Measurements from ENCODE around the gene DNAH14.
"Not testable (repeated sequence)": the region's sequence is repeated elsewhere in the genome, so short reads cannot be mapped to it uniquely, and the experiment has no call there.

The DNAH14 gene

DNA sequence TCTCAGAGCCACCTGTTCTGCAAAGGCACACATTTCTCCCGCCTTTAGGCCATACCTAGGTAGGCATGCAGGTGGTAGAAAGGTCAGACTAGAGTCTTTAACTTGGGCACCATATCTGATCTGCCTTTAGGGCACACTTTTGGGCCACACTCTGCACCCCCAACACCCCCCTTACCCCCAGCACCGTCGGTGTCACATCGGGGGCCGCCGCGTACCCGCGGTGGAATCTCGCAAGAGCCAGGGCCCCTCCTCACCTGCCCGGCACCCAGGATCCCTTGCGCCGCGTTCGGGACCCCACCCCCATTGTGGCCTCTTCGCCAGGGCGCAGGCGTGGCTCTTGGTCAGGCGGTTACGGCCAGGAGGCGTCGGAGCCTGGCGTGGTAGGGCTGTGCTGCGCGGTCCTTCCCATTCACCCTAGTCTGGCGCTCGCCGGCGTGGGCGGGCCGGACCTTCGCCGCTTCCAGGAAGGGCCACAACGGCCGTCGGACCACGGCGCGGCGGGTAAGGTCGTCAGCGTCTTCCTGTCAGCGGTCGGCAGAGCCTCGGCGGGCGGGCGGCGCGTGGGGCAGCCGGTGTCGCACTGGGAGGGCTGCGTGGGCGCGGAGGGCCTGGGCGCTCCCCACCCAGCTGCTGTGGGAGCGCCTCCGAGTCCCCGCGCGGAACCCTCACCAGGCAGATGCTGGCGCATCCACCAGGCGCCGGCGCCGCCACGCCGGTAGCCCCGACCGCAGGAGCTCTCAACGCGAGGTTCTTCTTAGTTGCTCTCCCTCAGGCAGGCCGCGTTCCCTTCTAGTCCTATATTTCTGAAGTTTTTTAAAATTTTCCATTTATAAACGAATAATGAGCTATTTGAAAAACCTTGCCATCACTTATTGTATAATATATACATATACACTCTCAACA is at the start of gene DNAH14:
DNAH14 (plus strand) TSS at position 341 of the 903 bp plus-strand sequence. CDS start 23,028 bp downstream, outside the sequence.
- no peak for DNase-seq (ENCODE audit: low read depth)

DNA sequence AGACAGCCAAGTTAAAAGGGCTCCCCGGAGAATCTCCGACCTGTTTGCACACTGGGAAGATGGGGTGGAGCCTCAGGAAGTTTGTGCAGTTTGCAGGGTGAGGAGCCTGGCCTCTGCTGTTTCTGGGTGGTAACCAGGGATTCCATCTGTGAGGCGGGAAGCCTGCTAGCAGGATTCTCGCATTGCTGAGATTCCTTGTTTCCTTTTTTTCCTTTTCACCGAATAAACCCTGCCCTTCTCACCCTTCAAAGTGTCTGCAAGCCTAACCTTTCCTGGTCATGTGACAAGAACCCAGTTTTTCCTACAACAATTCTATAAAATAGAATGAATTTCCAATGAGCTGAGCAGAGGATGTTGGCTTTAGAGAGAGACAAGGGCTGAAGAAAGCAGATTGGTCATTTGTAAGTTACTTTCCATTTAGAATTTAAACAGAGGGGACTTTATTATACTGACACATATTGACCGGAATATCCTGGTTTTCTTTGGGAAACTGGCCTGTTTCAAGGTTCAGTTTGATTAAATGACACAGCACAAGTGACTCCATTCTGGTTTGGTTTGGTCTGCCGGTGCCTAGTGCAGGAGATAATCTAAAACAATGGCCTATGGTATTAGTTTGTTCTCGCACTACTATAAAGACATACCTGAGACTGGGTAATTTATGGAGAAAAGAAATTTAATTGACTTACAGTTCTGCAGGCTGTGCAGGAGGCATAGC is 48.7 kb upstream of the DNAH14 start:
- no peak for DNase-seq (ENCODE audit: low read depth)

DNA sequence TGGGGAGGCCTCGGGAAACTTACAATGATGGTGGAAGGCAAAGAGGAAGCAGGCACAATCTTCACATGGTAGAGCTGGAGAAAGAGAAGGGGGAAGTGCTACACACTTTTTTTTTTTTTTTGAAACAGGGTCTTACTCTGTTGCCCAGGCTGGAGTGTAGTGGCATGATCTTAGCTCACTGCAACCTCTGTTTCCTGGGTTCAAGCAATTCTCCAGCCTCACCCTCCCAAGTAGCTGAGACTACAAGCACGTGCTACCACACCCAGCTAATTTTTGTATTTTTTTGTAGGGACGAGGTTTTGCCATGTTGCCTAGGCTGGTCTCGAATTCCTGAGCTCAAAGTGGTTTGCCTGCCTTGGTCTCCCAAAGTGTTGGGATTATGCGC is 48.2 kb upstream of the DNAH14 start:
- DNase-seq (ENCODE audit: low read depth): not testable (repeated sequence)

DNA sequence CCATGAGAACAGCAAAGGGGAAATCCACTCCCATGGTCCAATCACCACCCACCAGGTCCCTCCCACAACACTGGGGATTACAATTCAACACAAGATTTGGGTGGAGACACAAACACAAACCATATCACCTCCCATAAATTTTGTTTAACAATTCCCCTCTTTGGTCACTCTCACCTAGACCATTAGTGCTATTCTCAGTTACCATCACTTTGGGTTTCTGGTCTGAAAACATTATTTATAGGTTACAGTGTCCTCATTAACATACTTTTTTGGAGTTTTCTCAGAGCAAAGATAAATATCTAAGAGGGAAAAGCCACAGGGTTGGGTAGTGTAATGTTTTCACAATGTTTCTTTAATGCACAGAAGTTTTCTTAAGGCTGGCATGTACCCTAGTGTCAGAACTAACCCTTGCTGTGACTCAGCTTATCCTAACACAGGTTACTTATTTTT is 47.7 kb upstream of the DNAH14 start:
- no peak for DNase-seq (ENCODE audit: low read depth)

DNA sequence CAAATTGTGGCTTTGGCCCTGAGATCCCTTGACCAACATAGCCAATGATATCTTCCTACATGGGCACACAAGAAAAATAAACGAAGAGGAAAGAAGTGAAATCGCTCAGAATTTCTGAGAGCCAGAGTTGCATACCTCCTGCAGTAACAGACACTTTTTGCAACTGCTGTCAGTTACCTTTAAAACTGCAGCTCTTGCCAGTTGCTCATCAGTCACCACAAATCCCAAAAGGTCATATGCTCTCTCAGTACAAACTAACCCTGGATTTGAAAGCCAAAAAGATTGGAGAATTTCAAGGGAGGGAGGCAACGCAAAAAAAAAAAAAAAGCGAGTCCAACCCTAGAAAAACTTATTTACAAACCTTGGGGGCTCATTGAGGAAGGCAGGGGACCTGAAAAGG is 47.2 kb upstream of the DNAH14 start:
- no peak for DNase-seq (ENCODE audit: low read depth)

DNA sequence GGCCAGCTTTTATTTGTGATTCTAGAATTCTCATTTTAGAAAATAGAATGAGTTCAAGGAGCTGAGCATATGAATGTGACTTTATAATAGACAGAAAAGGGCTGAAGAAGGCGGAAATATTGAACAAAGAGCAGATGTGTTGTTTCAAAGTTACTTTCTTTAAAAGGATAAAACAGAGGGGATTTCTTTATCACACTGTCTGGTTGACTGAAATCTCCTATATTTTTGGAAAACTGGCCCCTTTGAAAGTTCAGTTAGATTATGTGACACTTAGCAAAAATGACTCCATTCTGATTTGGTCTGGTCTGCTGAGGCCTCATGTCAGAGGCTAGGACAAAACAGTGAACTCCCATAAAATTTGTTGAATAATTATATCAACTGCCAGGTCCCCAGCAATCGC is 46.4 kb upstream of the DNAH14 start:
- no peak for DNase-seq (ENCODE audit: low read depth)

DNA sequence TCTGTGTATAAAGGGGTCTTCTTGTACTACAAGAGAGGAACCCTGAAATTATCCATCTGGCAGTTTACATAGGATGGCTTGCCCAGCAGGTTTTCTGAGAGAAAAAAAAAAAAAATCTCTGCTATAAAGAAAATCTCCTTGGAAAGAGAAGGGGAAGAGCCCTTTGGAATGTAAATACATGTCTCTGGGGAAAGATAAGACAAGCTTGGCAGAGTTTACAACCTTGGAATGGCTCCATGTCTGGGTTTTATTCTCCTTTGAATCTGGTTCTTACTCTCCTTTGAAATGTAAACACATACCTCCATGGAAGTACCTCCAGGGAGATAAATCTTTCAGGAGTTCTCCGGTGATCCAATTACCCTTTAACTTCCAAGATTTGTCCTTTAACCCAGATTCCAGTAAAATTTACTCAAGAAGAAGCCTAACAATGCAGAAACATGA is 45.1 kb upstream of the DNAH14 start:
- no peak for DNase-seq (ENCODE audit: low read depth)

DNA sequence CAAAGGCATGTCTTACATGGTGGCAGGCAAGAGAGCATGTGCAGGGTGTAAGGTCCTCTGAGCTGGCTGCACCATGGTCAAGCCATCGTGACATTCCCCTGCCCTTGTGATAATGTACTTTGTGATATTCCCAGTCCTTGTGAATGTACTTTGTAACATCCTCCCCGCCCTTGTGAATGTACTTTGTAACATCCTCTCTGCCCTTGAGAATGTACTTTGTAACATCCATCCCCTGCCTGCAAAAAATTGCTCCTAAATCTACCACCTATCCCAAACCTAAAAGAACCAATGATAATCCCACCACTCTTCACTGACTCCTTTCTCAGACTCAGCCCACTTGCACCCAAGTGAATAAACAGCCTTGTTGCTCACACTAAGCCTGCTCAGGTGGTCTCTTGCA is 44.1 kb upstream of the DNAH14 start:
- not testable (repeated sequence) for DNase-seq (ENCODE audit: low read depth)

DNA sequence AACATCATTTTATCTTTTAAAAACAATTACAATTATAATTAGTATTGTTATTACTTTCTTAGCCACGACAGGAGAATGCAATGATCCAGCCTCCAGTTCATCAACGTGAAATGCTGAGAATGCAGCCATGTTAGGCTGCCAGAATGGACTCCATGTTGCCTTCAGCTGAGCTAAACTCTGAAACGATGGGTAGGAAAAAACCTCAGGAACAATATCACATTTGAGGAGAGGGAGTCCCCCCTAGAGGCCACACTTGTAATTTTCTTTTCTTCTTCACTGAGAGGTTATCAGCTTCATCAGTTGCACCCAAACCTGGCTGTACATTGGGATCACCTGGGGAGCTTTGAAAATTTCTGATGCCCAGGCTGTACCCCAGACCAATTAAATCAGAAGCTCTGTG is 34.6 kb upstream of the DNAH14 start:
- DNase-seq (ENCODE audit: low read depth): no peak

DNA sequence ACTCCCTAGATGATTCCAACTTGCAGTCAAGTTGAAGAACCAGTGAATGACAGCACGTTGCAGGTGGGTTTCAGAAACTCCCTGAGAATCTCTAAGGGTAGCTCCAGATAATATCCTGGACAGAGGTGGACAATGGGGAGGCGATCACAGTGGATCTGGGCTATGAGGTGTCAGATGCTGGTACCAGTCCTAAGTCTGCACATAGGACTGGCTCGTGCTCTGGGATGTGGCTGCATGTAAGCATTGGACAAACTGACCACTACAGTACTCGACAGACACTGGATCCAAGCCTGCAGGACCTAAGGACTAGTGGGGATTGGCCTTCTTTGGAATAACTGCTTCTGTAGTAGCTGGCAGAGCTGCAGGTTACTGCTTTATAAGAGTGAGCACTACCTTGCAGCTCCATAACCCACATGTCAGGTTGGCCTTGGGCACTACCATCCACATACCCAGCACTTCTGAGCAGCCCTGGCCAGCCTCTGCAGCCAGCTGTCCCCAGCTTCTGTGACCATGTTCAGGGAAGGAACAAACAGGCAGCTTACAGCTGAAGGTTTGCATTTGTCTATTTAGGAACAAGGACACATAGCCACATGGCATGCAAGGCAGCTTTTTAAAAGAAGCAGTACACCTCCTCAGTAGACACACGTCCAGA is 33.2 kb upstream of the DNAH14 start:
- DNase-seq (ENCODE audit: low read depth): no peak

DNA sequence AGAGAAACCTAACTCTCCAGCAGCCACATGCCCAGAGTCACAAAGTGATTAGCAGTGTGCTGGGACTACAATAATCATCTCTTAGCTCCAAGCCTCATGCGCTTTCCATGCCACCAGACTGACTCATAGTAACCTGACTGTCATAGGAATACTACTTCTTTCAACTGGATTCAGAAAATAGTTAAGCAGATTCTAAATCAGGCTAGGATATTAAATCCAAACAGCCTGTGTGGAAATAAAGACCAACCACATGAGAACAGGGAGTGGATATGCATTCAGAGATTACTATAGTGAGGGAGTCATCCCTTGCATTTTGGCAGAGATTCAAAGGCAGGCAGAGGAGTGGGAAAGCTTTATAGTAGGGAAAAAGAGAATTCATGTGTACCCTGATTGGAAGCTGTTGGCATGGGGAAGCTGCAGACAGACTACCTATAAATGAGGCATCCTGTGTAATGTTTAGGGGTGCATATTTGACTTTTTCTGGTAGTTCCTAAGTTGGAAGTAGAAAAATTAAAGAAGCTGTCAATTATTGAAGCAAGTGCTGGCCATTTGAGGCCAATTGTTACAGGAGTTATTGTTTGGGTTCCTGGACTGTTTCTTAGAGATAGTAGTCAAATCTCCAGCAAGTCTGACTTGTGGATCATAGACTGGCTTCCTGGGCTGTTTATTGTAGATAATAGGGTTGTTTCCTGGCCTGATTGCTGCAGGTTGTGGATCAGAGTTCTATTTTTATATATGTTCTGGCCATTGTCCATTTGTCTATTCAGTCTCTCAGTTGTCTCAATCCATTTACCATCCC is 31.7 kb upstream of the DNAH14 start:
- no peak for DNase-seq (ENCODE audit: low read depth)

DNA sequence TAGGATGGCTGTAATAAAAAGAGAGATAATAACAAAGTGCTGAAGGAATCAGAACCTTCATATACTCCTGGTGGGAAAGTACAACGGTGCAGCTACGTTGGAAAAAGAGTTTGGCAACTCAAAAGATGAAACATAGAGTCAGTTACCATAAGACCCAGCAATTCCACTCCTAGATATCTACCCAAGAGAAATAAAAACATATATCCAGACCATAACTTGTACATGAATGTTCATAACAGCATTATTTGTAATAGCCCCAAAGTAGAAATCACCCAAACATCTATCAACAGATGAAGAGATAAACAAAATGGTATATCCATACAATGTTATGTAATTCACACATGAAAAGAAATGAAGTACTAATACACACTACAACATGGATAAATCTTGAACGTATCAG is 30.5 kb upstream of the DNAH14 start:
- no peak for DNase-seq (ENCODE audit: low read depth)

DNA sequence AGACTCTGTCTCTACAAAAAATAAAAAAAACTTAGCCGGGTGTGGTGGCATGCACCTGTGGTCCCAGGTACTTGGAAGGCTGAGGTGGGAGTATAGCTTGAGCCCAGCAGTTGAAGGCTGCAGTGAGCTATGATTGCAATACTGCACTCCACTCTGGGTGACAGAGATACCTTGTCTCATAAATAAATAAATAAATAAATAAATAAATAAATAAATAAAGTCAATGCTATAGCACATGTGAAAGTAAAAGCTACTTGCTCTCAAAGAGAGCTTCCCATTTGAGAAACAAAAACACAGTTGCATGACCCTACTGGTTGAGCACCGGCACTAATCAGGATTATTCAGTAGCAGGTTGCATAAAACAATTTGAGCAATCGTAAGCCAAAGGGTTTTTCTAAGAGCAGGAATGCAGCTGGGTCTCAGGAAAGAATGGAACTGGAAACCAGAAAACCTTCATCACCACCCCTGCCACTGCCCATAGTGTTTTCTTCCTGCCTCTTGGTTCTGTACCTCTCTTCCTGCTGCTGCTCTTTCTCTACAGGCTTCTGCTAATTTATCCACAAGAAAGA is 29.3 kb upstream of the DNAH14 start:
- no peak for DNase-seq (ENCODE audit: low read depth)

DNA sequence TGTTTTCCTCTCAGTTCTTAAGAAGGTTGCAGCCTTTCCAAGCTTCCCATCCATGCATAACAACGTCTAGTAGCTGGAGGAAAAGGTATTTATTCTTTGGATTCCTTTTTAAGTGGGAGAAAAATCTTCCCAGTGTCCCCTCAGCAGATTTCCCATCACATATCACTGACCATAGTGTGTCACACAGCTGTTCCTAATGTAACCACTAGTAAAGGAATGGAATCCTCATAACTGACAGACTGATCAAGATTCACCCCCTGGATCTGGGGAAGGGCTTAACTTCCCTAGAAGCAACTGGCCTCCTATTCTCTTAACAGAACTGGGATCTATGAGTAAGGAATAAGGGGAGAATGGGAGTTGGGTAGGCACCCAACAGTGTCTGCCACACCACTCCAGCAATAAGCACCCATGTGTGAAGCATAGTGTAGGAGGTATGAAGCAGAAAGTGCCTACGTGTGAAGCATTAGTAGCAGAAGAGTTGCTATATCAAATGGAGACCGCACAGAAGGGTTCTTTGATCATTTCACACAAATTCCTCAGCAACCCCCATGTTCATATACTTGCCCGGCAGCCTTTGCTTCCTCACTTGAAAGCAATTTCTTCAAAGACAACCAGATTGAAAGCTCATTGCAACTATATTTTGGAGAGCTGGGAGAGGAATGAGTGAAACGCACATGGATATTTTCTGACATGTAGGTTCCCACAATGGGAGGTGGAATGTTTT is 28.2 kb upstream of the DNAH14 start:
- no peak for DNase-seq (ENCODE audit: low read depth)

DNA sequence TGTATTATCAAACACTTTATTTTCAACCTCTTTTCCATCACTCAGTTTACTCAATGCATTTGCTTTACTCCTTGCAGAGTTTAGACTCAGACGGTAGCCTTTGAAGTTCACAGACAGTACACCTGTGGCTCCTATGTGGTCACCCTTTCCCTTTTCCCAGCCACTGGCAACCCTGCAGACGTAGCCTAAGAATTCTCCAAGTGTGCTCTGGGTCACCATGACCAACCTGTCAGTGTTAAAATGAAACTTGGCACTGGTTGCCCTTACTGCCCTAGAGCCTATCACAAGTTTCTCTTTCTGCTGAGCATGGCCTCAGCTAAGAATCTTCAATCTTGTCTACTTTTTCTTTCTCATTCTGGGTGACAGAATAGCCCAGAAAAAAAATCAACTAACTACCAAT is 25.5 kb upstream of the DNAH14 start:
- DNase-seq (ENCODE audit: low read depth): no peak

DNA sequence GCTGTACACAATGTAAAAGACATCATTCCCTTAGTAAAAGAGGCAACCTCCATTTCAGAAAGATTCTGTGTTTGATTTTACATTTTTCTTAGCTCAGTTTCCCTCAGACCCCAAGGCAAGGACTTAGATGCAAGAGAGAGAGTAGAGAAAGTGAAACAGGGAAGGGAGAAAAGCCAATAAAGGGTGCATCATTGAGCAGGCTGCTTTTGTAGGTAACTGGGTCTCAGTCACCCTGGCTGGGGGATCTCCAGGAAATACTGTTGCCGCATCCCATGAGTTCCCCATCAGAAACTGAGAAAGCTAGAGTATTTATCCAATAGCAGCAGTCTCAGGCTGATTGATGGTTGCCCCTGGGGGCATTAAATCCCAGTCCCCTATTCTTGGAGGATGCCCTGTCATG is 23.1 kb upstream of the DNAH14 start:
- no peak for DNase-seq (ENCODE audit: low read depth)

DNA sequence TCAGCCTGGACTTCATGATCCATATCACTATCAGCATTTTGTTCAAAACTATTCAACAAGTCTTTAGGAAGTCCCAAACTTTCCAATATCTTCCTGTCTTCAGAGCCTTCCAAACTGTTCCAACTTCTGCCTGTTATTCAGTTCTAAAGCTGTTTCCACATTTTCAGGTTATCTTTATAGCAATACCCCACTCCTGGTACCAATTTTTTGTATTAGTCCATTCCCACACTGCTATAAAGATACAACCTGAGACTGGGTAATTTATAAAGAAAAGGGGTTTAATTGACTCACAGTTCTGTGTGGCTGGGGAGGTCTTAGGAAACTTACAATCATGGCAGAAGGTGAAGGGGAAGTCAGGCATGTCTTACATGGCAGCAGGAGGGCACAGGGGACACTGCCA is 18.3 kb upstream of the DNAH14 start:
- DNase-seq (ENCODE audit: low read depth): no peak

DNA sequence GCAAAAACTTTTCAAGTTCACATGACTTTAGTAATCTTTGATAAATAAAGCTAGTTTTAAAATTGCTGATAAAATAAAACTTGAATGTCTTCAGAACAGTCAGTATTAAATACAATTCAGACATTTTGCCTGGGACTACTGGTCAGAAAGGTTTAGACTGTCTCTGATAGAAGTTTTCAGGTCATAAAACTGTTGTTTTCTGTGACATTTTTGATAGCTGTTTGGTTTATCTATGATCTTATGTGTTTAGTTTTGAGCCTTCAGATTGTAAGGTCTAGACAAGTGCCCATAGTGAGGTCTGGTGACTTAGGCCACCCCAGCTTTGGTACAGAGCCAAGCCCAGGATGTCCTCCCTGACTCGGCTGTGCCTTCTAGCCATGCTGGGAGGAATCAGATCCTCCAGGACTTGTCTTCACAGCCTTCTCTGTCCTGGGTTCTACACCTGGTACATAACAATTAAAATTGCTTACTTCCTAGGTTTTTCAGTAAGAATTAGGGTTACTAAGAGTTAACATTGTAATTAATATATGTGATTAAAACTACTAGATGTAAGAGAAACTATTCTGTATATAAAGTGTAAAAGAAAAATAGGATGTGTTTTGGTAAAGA is 15.1 kb upstream of the DNAH14 start:
- no peak for DNase-seq (ENCODE audit: low read depth)

DNA sequence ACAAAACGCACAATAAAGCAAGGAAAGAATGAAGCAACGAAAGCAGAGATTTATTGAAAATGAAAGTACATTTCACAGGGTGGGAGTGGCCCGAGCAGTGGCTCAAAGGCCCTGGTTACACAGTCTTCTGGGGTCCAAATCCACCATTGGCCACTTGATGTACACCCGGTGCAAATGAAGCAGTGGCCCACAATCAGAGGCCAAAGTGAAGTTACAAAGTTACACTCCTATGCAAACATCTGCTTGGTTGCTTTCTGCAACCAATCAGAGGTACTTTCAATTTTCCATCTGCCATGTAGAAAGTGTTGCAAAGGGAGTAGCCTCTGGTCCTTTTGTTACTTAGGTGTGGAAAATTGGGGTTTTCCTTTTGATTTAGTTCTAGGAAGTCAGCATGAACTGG is 10.0 kb upstream of the DNAH14 start:
- DNase-seq (ENCODE audit: low read depth): no peak

DNA sequence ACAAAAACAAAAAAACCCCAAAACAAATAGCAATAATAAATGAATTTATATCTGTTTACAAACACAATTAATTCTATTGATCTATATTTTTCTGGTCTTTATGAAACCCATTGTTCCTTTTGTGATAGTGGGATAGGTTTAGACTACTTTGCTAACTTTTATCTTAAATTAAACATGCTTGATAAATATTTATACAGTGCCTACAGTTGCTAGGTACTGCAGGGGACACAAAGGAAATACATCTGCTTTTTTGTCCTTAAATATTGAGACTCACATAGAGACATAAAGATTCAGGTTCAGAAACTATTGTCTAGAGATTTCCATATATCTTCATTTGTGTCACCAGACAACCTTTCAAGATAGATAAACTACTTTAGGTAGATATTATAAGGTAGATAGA is 8.5 kb upstream of the DNAH14 start:
- DNase-seq (ENCODE audit: low read depth): no peak

DNA sequence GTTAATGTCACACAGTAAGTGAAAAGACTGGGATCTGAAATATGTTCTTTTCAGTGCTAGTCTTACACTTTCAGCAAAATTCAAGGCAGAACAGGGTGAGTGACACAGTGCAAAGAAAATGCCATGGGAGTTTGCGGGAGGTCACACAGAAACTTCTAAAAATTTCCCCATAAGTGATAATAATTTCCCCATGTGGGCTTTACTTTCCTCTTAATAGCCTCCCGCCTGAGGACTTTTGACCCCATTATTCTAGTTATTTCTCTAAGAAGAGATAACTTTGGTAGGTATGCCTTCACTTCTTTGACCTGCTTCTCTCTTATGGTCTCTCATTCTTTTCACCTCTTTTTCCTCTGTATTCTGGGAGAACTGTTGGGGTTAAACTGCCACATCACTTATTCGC is 8.1 kb upstream of the DNAH14 start:
- no peak for DNase-seq (ENCODE audit: low read depth)

All from stimulated activated CD8-positive, alpha-beta memory T cell treated with anti-CD3 and anti-CD28 coated beads, Interleukin-4, amount 100 ng/mL, for 24 hours (primary cell).